Activated gamma-delta T cell (primary cell): Measurements from ENCODE around the gene PRCD.
"Not testable (repeated sequence)": the region's sequence is repeated elsewhere in the genome, so short reads cannot be mapped to it uniquely, and the experiment has no call there.

Source experiments
- DNase-seq: peaks from one replicate; lab custom pipeline; 2025; lab: John Stamatoyannopoulos, UW

Gene PRCD

DNA sequence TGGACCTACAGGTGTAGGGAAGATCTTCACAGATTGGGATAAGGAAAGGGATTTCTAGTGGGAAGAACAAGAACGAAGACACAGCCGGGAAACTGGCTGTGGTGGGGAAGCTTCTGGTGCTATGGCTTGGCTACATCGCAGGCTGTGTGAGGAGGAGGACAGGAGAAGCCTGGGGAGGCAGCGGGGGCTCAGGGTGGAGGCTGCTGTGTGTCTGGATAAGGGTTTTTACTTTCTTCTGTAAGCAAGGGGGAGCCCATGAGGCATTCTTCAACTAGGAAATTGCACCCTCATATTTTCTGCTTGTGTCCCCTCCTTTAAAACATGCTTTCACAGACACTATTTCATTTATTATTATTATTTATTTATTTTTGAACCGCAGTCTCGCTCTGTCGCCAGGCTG lies 35.7 kb upstream of the PRCD start:
- no peak for DNase-seq

DNA sequence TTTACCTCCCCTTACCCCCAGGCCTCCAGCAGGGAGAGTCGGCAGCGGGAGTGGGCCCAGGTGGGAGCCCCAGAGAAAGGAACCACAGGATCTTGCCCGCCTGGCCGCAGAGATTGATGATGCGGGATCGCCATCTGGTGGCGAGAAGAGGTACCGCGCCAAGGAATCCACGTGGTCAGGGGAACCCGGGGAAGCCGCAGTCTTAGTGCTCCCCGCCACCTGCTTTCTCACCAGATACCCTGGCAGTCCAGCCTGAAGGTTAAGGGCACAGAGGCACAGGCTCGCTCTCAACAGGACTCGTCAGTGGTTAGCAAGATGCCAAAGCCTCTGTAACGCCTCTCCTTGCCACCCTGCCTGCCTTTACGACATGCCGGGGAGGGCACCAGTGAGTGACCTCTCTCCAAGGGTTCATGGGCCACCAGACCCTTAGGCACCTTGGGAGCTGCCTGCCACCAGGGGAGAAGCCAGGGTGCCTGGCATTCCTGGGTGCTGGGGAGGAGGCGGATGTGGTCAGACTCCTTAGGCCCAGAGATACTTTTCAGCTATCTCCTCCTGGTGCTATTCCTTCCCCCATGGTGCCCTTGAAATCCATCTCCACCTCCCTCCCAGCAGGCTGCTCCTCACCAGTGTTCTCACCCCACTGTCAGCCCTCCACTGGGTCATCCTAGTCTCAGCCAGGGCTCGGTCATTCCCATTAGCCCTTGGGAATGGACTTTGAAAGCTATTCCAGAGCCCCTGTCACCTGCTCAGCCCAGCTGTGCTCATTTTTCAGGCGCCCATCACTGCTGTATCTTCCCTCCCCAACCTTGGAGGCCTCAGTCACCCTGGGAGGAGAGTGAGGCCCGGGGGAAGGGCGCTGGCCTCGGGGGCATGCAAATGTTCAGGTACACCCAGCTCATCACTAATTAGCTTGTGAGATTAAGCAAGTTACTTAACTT lies 33.2 kb upstream of the PRCD start:
- peak; percentile 51 for DNase-seq

DNA sequence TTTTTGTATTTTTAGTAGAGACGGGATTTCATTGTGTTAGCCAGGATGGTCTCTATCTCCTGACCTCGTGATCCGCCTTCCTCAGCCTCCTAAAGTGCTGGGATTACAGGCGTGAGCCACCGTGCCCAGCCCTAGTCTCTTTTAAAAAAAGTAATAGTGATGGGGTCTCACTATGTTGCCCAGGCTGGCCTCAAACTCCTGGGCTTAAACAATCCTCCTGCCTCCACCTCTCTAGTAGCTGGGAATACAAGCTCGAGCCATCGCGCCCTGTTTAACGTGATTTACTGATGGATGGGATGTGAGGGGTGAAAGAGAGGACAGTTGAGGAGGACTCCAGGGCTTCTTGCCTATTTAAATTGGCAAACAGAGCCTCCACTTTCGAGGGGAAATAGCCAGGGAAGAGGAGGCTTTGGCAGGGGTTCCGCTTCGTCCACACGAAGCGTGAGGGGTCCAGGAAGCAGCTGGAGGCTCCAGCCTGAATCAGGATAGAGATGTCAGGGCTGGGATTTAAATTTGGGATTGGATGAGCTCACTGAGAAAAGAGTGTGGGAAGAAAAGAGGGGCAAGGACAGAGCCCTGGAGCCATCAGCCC lies 31.3 kb upstream of the PRCD start:
- not testable (repeated sequence) for DNase-seq

DNA sequence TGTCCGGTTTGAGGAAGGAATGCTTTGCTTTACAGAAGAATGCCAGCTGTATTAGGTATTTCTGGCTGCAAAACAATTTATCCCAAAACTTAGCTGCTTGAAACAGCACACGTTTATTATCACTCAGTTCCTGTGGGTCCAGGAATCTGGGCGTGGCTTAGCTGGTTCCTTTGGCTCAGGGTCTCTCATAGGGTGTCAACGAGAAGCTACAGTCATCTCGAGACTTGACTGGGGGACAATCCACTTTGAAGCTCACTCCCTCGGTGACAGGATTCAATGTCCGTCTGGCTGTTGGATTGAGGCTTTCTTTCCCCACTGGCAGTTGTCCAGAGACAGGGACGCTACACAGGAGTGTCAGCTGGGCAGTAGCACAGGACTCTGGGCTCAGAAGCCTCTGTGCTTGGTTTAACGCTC lies 29.0 kb upstream of the PRCD start:
- no peak for DNase-seq

DNA sequence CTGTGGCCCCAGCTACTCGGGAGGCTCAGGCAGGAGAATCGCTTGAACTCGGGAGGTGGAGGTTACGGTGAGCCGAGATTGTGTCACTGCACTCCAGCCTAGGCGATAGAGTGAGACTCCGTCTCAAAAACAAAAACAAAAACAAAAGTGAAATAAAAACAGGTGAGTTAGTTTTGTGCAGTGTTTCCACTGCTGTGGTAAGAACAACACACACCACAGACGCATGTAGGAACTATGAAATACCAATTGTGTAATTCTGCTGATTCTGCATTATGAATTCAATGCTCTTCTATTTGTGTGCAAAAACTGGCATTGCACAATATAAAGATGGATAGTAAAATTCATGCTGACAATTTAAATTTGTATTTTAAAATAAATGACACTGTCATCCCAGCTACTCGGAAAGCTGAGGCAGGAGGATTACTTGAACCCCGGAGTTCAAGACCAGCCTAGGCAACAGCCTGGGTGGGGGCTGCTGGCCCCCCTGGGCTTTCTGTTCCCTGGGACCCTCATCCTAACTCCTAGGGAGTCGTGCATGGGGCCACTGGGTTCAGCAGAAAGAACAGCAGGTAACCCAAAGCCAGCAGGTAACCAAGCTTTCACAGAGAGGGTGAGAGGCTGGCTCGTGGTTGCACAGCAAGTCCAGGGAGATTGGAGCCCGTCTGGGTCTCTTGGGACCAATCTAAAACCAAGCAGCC lies 28.0 kb upstream of the PRCD start:
- DNase-seq, result no peak

DNA sequence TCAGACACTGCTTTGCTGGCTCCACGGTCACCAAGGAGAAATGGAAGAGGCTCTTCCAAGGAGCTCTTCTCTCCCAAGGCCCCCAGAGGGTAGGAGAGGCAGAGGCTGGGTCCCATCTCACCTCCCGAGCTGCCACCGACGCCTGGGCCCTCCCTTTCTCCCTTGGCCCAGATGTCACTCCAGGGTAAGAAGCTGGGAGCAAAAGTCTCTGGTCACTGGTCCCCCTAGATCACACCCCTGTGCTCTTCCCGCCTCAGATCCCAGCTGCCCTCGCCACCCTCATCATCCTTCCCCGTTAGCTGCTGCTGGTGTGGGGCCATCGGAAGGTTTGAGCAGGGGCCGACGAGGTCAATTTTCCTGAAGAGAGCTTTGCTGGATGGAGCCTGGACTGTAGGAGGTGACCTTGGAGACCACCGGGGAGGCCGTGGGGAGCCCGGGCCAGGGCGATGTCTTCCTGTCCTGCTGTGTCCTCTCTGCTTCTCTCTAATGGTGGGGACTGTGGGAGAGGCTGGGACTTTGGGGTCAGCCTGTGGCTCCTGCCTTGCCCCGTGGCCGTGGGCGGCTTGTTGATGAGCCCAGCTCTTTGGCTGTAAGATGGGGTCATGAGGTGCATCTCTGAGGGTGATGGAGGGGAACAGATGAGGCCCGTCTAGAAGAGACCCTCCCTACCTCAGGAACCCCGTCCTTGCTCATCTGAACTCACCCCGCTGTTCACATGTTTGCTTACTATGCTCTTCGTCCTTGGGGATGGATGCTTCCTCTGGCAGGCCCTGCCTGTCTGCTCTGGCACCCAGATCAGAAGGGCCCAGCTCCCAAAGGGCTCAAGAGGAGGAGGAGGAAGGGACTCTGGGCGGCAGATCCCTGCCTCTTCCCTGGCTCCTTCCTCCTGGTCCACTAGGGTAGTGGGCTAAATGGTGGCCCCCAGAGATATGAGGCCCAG lies 27.2 kb upstream of the PRCD start:
- DNase-seq, result no peak

DNA sequence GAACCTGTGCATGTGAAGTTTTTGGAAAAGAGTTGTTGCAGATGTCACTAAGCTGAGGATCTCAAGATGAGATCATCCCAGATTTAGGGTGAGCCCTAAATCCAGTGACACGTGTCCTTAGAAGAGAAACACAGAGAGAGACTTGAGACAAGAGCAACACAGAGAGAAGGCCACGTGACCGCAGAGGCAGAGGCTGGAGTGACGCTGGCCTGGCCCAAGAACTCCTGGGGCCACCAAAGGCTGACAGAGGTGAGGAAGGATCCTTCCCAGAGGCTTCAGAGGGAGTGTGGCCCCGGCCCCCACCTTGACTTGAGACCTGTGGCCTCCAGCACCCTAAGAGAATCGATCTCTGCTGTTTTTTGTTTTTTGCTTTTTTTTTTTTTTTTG lies 26.5 kb upstream of the PRCD start:
- DNase-seq, result no peak

DNA sequence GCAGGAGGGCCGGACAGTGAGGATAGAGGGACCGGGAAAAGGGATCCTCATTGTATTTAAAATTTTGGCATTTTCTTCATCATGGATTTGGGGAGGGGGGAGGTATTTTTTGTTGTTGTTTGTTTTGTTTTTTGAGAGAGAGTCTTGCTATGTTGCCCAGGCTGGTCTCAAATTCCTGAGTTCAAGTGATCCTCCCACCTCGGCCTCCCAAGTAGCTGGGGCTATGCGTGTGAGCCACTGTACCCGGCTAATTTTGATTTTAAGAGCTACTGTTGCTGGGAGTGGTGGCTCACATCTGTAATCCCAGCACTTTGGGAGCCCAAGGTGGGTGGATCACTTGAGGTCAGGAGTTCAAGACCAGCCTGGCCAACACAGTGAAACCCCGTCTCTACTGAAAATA lies 25.5 kb upstream of the PRCD start:
- DNase-seq, result not testable (repeated sequence)

DNA sequence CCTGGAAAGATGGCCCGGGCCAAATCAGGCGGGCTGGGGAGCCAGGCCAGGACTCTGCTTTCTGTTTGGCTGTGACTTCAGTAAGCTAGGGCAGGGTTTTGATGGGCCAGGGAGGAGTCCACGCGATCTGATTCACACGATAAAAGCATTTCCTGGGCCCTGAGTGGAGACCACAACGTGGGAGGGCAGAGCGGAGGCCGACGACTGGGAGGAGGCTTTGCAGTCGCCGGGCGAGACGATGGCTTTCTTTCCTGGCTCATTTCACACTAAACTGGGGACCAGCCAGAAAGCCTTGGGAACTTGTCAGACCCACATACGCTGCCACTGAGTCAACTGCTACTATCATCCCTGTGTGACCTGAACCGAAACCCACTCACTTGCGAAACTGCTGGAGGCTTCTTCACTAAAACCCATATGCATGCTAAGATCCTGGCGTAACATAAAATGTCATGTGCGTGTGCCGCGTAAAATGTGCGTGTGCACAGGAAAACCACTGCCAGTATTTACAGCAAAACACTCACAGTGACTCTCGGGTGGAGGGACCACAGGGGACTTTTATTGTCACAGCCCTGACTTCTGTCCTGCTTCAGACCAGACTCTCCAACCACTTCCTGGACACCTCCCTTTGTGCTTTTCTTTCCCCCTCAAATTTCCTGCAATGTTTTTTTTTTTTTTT lies 24.4 kb upstream of the PRCD start:
- peak; percentile 64 for DNase-seq

DNA sequence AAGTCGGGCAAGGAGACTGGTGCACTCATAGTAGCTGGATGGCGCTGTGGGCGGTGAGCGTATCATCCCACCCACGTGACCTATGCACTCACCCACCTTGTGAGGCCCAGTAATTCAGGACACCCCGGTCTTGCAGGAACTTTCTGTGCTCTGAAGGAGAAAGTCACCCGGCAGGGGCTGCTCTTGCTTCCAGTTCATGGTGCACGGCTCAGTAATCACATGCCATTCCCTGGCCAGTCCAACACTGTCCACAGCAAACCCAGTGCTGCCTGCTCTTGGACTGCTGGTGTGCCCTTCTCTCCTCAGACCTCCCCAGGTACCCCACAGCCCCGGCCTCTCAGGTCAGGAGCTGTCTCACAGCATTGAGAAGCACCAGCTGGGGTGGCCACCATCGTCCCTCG lies 22.2 kb upstream of the PRCD start:
- no peak for DNase-seq

DNA sequence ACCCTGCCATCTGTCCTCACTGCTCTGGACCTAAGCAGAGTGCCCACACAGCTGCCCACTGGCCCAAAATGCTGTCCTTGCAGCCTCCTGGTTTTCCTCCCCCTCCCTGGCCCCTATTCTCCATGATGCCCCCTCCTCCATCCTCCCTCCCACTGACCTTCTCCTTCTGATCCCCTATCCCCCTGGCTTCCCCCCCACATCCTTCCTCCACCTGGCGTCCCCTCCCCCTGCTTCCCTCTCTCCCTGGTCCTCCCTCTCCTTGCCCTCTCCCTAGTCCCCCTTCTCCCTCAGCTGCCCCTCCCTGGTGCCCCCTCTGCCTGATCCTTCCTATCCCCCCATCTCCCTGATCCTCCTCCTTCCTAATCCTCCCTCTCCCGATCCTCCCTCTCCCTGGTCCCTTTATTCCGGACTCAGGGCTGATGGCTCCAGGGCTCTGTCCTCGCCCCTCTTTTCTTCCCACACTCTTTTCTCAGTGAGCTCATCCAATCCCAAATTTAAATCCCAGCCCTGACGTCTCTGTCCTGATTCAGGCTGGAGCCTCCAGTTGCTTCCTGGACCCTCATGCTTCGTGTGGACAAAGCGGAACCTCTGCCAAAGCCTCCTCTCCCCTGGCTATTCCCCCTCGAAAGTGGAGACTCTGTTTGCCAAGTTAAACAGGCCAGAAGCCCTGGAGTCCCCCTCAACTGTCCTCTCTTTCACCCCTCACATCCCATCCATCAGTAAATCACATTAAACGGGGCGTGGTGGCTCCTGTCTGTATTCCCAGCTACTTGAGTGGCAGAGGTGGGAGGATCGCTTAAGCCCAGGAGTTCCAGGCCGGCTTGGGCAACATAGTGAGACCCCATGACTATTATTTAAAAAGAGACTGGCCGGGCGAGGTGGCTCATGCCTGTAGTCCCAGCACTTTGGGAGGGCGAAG lies 20.5 kb upstream of the PRCD start:
- DNase-seq, result no peak

DNA sequence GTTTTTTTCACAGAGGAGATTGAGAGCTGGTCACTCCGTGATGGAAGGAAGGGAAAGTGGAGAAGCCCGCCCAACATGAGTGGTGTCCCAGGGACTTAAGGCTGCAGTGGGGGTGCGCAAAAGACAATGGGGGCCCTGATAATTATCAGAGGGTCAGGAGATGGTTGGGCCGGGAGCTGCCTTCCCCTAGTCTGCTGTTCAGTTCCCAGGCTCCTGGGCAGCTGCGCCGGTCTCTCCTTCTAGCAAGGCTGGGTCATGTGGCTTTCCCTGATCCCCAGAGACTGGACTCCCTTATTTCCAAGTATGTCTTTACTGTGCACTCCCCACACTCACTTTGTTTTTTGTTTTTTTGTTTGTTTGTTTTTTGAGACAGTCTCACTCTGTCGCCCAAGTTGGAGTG lies 18.6 kb upstream of the PRCD start:
- no peak for DNase-seq

DNA sequence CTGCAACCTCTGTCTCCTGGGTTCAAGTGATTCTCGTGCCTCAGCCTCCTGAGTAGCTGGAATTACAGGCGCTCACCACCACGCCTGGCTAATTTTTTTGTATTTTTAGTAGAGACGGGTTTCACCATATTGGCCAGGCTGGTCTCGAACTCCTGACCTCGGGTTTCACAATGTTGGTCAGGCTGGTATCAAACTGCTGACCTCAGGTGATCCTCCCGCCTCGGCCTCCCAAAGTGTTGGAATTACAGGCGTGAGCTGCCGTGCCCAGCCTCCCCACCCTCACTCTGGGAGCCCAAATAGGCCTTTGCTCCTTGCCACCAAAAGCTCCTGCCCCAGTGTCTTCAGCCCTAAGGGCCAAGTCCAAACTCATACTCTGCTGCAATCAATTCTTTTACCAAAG lies 18.2 kb upstream of the PRCD start:
- DNase-seq, result not testable (repeated sequence)

DNA sequence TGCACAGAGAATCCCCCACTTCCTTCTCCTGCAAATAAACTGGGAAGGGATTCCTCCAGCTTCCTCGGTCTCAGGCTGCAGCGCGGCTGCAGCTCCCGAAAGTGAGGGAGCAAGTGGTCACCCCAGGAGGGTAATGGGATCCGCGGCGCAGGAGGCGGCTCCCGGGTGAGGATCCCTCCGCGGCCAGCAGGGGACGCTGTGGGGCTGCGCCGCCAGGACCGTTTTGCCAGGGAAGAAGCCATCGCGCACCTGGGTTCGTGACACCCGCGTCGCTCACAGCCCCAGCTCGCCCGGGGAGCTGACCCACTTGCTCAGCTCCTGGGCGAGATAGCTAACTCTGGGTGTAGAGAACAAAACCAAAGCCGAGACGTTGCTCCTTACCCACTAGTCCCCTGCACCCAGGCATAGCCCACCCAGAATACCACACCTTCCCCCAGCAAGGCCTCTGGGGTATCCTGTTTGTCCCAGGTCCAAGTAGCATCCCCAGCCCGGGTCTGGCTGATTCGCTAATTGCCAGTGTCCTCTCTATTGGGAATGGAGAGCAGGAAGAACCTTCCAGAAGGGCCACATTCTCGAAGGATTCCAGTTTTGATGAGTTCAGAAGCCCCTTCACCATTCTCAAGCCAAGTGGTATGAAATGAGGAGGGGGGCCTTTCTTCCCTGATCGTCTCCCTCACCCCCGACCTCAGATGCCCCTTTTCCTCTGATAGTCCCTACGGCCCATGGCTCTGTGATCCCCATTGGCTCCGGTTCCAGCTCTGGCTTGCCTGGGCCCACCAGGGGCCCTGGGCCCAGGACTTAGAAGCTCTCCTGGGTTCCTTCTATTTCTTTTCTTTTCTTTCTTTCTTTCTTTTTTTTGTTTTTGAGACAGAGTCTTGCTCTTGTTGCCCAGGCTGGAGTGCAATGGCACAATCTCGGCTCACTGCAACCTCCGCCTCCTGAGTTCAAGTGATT lies 16.5 kb upstream of the PRCD start:
- DNase-seq, result peak; percentile 69

DNA sequence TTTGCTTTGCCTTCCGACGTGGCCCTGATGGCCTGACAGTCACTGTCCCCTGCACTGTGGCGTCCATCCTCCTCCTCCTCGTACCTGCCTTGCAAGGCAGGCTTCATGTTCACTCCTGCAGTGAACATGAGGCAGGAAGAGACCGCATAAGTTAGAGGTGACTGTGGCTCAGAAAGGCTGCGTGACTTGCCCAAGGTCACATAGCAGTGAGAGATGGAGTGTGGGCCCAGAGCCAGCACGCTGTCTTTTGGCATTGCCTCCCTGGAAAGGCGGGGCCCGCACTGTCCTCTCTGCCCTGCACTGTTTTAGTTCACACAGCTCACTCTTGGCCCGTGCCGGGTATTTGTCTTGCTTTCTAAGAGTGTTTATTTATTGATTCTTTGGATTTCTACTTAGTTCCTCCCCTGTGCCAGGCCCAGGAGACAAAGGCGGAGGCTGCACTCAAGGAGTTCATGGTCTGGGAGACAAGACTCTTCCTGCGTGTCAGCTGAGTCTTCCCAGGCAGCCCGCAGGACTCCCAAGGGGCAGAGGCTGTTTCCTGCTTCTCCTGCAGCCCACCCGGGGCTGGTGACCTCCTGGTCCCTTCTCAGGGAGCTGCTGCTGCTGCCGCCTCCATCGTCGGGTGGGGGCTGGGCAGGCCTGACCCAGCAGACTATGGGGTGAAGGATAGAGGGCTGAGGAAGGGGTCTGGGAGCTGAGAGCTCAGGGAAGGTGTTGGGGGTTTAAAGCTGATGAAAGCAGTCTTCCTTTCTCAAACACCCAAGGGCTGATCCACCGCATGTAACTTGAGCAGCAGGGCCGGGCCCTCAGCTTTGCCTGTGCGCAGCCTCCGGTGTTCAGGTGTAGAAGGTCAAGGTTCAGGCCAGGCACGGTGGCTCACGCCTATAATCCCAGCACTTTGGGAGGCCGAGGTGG lies 15.0 kb upstream of the PRCD start:
- DNase-seq, result no peak

DNA sequence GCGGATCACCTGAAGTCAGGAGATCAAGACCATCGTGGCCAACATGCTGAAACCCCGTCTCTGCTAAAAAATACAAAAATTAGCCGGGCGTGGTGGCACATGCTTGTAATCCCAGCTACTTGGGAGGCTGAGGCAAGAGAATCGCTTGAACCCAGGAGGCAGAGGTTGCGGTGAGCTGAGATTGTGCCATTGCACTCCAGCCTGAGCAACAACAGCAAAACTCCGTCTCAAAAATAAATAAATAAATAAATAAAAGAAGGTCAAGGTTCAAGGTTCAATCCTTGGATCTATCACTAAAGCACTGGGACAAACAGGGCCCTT lies 14.4 kb upstream of the PRCD start:
- DNase-seq, result not testable (repeated sequence)

DNA sequence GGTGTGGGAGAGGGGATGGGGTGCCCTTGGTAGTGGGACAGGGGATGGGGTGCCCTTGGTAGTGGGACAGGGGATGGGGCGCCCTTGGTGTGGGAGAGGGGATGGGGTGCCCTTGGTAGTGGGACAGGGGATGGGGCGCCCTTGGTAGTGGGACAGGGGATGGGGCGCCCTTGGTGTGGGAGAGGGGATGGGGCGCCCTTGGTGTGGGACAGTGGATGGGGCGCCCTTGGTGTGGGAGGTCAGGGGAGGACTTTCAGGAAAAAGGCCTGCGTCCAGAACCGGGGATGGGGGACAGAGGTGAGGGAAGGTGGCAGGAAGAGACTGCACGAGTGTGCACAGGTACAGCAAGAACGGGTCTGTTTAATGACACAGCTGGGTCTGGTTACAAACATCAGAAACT lies 12.8 kb upstream of the PRCD start:
- not testable (repeated sequence) for DNase-seq
